K562 (cell line): ENCODE results near the gene SLC35E2B. TPM values are rescaled to one million over a fixed set of nuclear protein-coding genes. Genes with fewer than 3 reads are reported as not detected.
A peak's percentile ranks its signal among the peaks of the same experiment; 100 is the strongest.

Experiments used
- ATAC-seq: fragments of 200-7000 bp; cut with Tn5 transposase; 3 replicates; pipeline ENCODE4 v1.9.1; 2020; ENCODE audit warnings: moderate library complexity
- BruUV-seq: library from RNA; stranded (reverse); fragments of 400-500 nt; replicated peaks from 2 replicates; lab custom pipeline; 2021; lab: Mats Ljungman, UMichigan
- CTCF ChIA-PET: fragments of 300-600 bp; formaldehyde crosslinking; extraction: SDS; loops from one replicate; lab custom pipeline; 2021; ENCODE audit warnings: low intra/inter-chr PET ratio; lab: Yijun Ruan, JAX
- POLR2A ChIA-PET: fragments of 300-600, 350-650 bp; sonication (Branson Sonifier 250); formaldehyde crosslinking; extraction: SDS; loops from one replicate; lab custom pipeline; 2021; ENCODE audit warnings: antibody characterized with exemption, inconsistent platforms; lab: Yijun Ruan, JAX
- DNase-seq, 4 experiments: peaks; one replicate each; pipeline versions ENCODE4 v3.0.0 to v3.0.0-alpha.2; 2011 to 2018; ENCODE audit warnings: low spot score in 3 of 4, mixed read lengths in 3 of 4; ENCODE audit errors: extremely low read depth in 1 of 4
- FAIRE-seq: peaks from 2 replicates; lab custom pipeline; 2011; peaks lifted over from hg19 to GRCh38; lab: Jason Lieb, UNC
- H2AFZ ChIP-seq: 2 replicates; pipeline ENCODE4 v1.6.0; 2011; ENCODE audit warnings: low read depth, low read length, control low read depth, inconsistent platforms
- H3K27ac ChIP-seq: fragments of 200-600 bp; 3 replicates; pipeline ENCODE4 v1.8.0; 2011; ENCODE audit warnings: low read depth, mild to moderate bottlenecking, control low read depth, inconsistent platforms, low read length, moderate library complexity, mixed read lengths; ENCODE audit errors: extremely low read depth
- H3K27me3 ChIP-seq, 2 experiments: fragments of 300-600 bp in 1 of 2; 2 replicates in 1 of 2; 3 replicates in 1 of 2; pipeline versions ENCODE4 v1.6.0 to v1.8.0; 2011; ENCODE audit warnings: inconsistent platforms in 2 of 2, low read length in 2 of 2, mild to moderate bottlenecking in 1 of 2, mixed read lengths in 1 of 2, moderate library complexity in 1 of 2; ENCODE audit not compliant: control insufficient read depth in 2 of 2, insufficient read depth in 2 of 2
- H3K36me3 ChIP-seq: fragments of 300-600 bp; 3 replicates; pipeline ENCODE4 v1.8.0; 2011; ENCODE audit warnings: mild to moderate bottlenecking, low read length, inconsistent platforms; ENCODE audit not compliant: control insufficient read depth, insufficient read depth
- H3K4me1 ChIP-seq, 2 experiments: fragments of 200-600 bp in 1 of 2; replicated peaks in 1 of 2; 2 replicates in 1 of 2; 3 replicates in 1 of 2; pipeline versions ENCODE4 v1.5.1 to v1.8.0; 2011; ENCODE audit warnings: inconsistent platforms in 2 of 2, low read length in 2 of 2, mild to moderate bottlenecking in 1 of 2, mixed read lengths in 1 of 2, moderate library complexity in 1 of 2; ENCODE audit not compliant: control insufficient read depth in 2 of 2, insufficient read depth in 2 of 2
- H3K4me2 ChIP-seq: 2 replicates; pipeline ENCODE4 v1.6.1; 2011; ENCODE audit warnings: low read length, control low read depth, inconsistent platforms, mixed read lengths; ENCODE audit not compliant: insufficient read depth
- H3K4me3 ChIP-seq: fragments of 200-600 bp; sonication (generic), shearing (Covaris generic); 2 replicates; pipeline ENCODE4 v1.5.1; 2016; ENCODE audit warnings: control low read depth, inconsistent platforms
- H3K79me2 ChIP-seq: fragments of 200-600 bp; 3 replicates; pipeline ENCODE4 v1.8.0; 2011; ENCODE audit warnings: low read length, inconsistent platforms; ENCODE audit not compliant: control insufficient read depth, insufficient read depth
- H3K9ac ChIP-seq, 2 experiments: 2 replicates each; pipeline versions ENCODE4 v1.6.0 to v1.6.1; 2011; ENCODE audit warnings: low read depth in 2 of 2, low read length in 2 of 2, control low read depth in 1 of 2, inconsistent platforms in 1 of 2, mild to moderate bottlenecking in 1 of 2, mixed read lengths in 1 of 2; ENCODE audit not compliant: insufficient read depth in 1 of 2
- H3K9me1 ChIP-seq: one replicate; pipeline ENCODE4 v1.6.0; 2011; ENCODE audit warnings: inconsistent platforms, mild to moderate bottlenecking, low read length, moderate library complexity; ENCODE audit not compliant: control insufficient read depth, insufficient read depth
- H3K9me3 ChIP-seq: replicated peaks from 2 replicates; pipeline ENCODE4 v1.5.1; 2011; ENCODE audit warnings: low read depth, low read length, inconsistent platforms; ENCODE audit not compliant: control insufficient read depth, insufficient read depth
- H4K20me1 ChIP-seq: replicated peaks from 2 replicates; pipeline ENCODE4 v1.6.1; 2011; ENCODE audit warnings: low read length, inconsistent platforms, mixed read lengths; ENCODE audit not compliant: control insufficient read depth, insufficient read depth
- CBFB ChIP-seq: sonication (generic); formaldehyde crosslinking; IDR thresholded peaks from 2 replicates; pipeline ENCODE4 v1.4.0; 2020; ENCODE audit warnings: mild to moderate bottlenecking, missing genetic modification reagents
- HDAC8 ChIP-seq: fragments of 450-650 bp; IDR thresholded peaks from 2 replicates; pipeline ENCODE4 v1.6.1; 2016; ENCODE audit warnings: mild to moderate bottlenecking, missing genetic modification characterization, moderate library complexity, missing compliant biosample characterization
- NCOA1 ChIP-seq: fragments of 450-650 bp; IDR thresholded peaks from 2 replicates; pipeline ENCODE4 v1.6.1; 2016; ENCODE audit warnings: low read depth
- NR2F6 ChIP-seq: fragments of 450-650 bp; formaldehyde crosslinking; IDR thresholded peaks from 2 replicates; pipeline ENCODE4 v1.4.0; 2020; ENCODE audit warnings: mild to moderate bottlenecking
- POLR2AphosphoS5 ChIP-seq: IDR thresholded peaks from 2 replicates; pipeline ENCODE4 v1.6.1; 2011; ENCODE audit warnings: mild to moderate bottlenecking, low read depth, low read length, moderate library complexity; ENCODE audit not compliant: control insufficient read depth, insufficient read depth
- SMAD3 ChIP-seq: fragments of 450-650 bp; formaldehyde crosslinking; conservative IDR thresholded peaks from 2 replicates; pipeline ENCODE4 v1.4.0; 2020; ENCODE audit warnings: mild to moderate bottlenecking
- ZFP30 ChIP-seq: fragments of 250-450 bp; sonication (Bioruptor Pico); IDR thresholded peaks from 2 replicates; pipeline ENCODE4 v1.8.0; 2022; ENCODE audit warnings: moderate library complexity, mild to moderate bottlenecking, inconsistent platforms, borderline replicate concordance
- ZNF175 ChIP-seq: fragments of 200-800 bp; sonication (Bioruptor generic); IDR thresholded peaks from 2 replicates; pipeline ENCODE4 v1.6.1; 2016; ENCODE audit warnings: low read depth, mild to moderate bottlenecking, missing genetic modification characterization, missing compliant biosample characterization
- WGBS: fragments of 100-300 bp; shearing (Covaris generic); methylation state at CpG from one replicate; pipeline ENCODE4 v1.1.6; 2016; ENCODE audit warnings: low coverage, mixed read lengths; ENCODE audit not compliant: insufficient coverage; ENCODE audit errors: missing lambda C conversion rate; 5-methylcytosine and 5-hydroxymethylcytosine counted together
- in situ Hi-C: fragments of 300-500 bp; cut with MboI; formaldehyde crosslinking; loops from 4 replicates; pipeline ENCODE4 v1.15.0; 2018; ENCODE audit warnings: inconsistent platforms, mixed read lengths
- intact Hi-C: fragments of 100-400 bp; cut with micrococcal nuclease; formaldehyde crosslinking; loops from 2 replicates; pipeline ENCODE4 v1.14.2; 2022
- polyA plus RNA-seq, 8 experiments: library from polyadenylated mRNA; depleted of rRNA in 4 of 8; stranded (reverse) in 5 of 8; unstranded in 3 of 8; fragments of >200 nt; fragmentation: Nextera tagmentation in 2 of 8; fragmentation: Illumina TruSeq in 1 of 8; extraction: Ambion mirVana in 2 of 8; extraction: Trizol in 1 of 8; gene quantifications; 2 replicates each; pipeline versions ENCODE4 v1.2.1 to v1.2.3, GENCODE V29; 2011 to 2014; ENCODE audit warnings: inconsistent platforms in 1 of 8, missing spikeins in 1 of 8
- total RNA-seq, 7 experiments: library from RNA; depleted of rRNA in 6 of 7; stranded (reverse); fragments of >200 nt in 6 of 7; fragmentation: Illumina TruSeq in 2 of 7; extraction: Trizol in 2 of 7; gene quantifications; 2 replicates each; pipeline versions ENCODE4 v1.2.1 to v1.2.3, GENCODE V29; 2011 to 2021; ENCODE audit warnings: low replicate concordance in 1 of 7
- TF ChIP-seq, protein P1 (sequence below): sonication (generic); formaldehyde crosslinking; IDR thresholded peaks from 2 replicates; pipeline ENCODE4 v1.8.0; 2022; ENCODE audit warnings: mild to moderate bottlenecking, missing genetic modification reagents
- TF ChIP-seq, protein P2 (sequence below): fragments of 250-450 bp; sonication (Bioruptor Pico); IDR thresholded peaks from 2 replicates; pipeline ENCODE4 v1.4.0; 2020

SLC35E2B gene
- total and polyA plus RNA-seq, 9 of the 15 experiments (the other 6 are each of a cell fraction or from before 2014, with no cell fraction given) = 4.7 to 44.6 (median 20.7) TPM

DNA sequence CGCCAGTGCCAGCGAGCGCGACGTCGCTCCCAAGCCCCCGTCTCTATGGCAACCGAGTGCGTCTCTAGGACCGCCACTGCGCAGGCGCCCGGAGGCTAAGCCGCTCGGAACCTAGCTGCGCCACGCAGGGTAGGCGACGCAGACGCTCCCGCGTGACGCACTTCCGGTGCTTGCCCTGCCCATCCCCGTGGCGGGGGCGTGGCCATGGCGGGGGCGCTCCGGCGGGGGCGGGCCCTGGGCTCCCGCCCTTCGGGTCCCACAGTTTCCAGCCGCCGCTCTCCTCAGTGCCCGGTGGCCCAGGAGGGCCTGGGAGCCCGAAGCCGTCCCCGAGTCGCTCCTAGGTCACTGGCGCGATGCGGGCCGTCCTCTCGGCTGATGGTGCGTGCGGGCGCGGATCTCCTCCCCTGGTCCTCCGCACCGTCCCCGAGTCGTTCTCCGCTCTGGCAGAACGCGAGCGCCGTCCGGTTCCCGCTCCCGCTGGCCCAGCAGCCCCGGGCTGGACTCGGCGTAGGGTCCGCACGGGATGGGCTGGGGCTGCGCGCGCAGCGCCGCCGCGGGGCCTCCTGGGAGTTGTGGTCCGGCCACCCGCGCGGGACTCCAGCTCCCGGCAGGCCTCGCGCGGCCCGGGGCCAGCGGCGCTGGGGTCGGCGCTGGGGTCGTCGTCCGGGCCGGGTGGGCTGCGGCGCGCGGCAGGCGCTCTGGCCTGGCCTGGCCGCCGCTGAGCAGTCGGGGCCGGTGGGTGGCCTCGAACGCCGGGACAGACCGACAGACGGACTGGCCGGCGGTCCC lies 77.1 kb downstream of the SLC35E2B start, which contains the start of gene MIB2 (continued):
- TF ChIP-seq, protein P1, sequence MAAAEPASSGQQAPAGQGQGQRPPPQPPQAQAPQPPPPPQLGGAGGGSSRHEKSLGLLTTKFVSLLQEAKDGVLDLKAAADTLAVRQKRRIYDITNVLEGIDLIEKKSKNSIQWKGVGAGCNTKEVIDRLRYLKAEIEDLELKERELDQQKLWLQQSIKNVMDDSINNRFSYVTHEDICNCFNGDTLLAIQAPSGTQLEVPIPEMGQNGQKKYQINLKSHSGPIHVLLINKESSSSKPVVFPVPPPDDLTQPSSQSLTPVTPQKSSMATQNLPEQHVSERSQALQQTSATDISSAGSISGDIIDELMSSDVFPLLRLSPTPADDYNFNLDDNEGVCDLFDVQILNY (CRISPR knock-in tag) = no peak
- no peak for TF ChIP-seq ZFP30 (CRISPR knock-in tag)
- TF ChIP-seq, all 486 proteins: peak for 178

DNA sequence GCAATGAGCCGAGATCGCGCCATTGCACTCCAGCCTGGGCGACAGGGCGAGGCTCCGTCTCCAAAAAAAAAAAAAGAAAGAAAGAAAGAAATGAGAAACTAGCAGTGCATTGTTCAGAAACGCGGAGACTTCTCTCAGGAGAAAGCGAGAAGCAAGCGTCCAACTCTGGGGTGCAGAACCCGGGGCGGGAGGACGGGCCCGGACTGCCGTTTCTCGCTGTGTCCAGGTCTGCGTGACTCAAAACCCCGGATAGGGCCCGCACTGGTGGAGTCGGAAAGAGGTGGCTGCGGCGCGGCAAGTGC lies 77.7 kb downstream of the SLC35E2B start:
- intact Hi-C loops (loop anchor here (1.0 kb wide), 1 partner anchor 40 kb away; no protein-coding TSS in a partner anchor), in situ Hi-C loops (no loop called here)
- ATAC-seq = no peak
- WGBS = under 1% methylated on average over 19 of the region's 23 CpGs
- Histone ChIP-seq H3K27ac (peak overlapping the region; percentile 99), H3K27me3 (no peaks in the 10 kb centered on the region; a peak in 1 of 5 replicates), H3K9me3 (no peaks in the 10 kb centered on the region), H3K4me1 (peaks cover 20 to 65% of the 10 kb centered on the region in 2 experiments; a peak in 4 of 5 replicates), H3K36me3 (peaks cover 9% of the 10 kb centered on the region; the same call in 2 of the 3 replicates), H2AFZ (peak overlapping the region; percentile 60), H3K9me1 (no peaks in the 10 kb centered on the region), H3K79me2 (peaks cover 31% of the 10 kb centered on the region), H3K4me3 (peak overlapping the region; percentile 87), H3K4me2 (peak overlapping the region; percentile 94), H4K20me1 (0 out of 2 replicates have a peak, but pooled peaks cover 17% of the 10 kb centered on the region), H3K9ac (peak overlapping the region; percentile 99 to 100)
- POLR2A ChIA-PET = interaction anchor here (0.6 to 3.9 kb wide), 9 partner anchors 9 to 208 kb away, joined by 3 to 61 read pairs (median 3); partner anchors contain the start of genes FNDC10 and MRPL20
- CTCF ChIA-PET = no interaction called here
- no TSS peak for BruUV-seq
- FAIRE-seq = no peak
- DNase-seq = no peak
- TF ChIP-seq, protein P2, sequence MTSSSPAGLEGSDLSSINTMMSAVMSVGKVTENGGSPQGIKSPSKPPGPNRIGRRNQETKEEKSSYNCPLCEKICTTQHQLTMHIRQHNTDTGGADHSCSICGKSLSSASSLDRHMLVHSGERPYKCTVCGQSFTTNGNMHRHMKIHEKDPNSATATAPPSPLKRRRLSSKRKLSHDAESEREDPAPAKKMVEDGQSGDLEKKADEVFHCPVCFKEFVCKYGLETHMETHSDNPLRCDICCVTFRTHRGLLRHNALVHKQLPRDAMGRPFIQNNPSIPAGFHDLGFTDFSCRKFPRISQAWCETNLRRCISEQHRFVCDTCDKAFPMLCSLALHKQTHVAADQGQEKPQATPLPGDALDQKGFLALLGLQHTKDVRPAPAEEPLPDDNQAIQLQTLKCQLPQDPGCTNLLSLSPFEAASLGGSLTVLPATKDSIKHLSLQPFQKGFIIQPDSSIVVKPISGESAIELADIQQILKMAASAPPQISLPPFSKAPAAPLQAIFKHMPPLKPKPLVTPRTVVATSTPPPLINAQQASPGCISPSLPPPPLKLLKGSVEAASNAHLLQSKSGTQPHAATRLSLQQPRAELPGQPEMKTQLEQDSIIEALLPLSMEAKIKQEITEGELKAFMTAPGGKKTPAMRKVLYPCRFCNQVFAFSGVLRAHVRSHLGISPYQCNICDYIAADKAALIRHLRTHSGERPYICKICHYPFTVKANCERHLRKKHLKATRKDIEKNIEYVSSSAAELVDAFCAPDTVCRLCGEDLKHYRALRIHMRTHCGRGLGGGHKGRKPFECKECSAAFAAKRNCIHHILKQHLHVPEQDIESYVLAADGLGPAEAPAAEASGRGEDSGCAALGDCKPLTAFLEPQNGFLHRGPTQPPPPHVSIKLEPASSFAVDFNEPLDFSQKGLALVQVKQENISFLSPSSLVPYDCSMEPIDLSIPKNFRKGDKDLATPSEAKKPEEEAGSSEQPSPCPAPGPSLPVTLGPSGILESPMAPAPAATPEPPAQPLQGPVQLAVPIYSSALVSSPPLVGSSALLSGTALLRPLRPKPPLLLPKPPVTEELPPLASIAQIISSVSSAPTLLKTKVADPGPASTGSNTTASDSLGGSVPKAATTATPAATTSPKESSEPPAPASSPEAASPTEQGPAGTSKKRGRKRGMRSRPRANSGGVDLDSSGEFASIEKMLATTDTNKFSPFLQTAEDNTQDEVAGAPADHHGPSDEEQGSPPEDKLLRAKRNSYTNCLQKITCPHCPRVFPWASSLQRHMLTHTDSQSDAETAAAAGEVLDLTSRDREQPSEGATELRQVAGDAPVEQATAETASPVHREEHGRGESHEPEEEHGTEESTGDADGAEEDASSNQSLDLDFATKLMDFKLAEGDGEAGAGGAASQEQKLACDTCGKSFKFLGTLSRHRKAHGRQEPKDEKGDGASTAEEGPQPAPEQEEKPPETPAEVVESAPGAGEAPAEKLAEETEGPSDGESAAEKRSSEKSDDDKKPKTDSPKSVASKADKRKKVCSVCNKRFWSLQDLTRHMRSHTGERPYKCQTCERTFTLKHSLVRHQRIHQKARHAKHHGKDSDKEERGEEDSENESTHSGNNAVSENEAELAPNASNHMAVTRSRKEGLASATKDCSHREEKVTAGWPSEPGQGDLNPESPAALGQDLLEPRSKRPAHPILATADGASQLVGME (CRISPR knock-in tag) = peak; percentile 80; the same call in 1 of the 2 replicates
- 0 out of 2 replicates have a peak, but pooled peaks have one; percentile 82 for TF ChIP-seq SMAD3
- no peak for TF ChIP-seq ZNF175 (CRISPR knock-in tag)
- 0 out of 2 replicates have a peak, but pooled peaks have one; percentile 15 for TF ChIP-seq CBFB (CRISPR knock-in tag)
- TF ChIP-seq NR2F6 (CRISPR knock-in tag) = 0 out of 2 replicates have a peak, but pooled peaks have one; percentile 62
- no peak for TF ChIP-seq POLR2AphosphoS5
- peak; percentile 19; the same call in 1 of the 2 replicates for TF ChIP-seq NCOA1
- TF ChIP-seq HDAC8 (tag) = no peak
